Measurements from ENCODE around the gene ATG2A.
A peak's percentile ranks its signal among the peaks of the same experiment; 100 is the strongest.

Gene ATG2A

DNA sequence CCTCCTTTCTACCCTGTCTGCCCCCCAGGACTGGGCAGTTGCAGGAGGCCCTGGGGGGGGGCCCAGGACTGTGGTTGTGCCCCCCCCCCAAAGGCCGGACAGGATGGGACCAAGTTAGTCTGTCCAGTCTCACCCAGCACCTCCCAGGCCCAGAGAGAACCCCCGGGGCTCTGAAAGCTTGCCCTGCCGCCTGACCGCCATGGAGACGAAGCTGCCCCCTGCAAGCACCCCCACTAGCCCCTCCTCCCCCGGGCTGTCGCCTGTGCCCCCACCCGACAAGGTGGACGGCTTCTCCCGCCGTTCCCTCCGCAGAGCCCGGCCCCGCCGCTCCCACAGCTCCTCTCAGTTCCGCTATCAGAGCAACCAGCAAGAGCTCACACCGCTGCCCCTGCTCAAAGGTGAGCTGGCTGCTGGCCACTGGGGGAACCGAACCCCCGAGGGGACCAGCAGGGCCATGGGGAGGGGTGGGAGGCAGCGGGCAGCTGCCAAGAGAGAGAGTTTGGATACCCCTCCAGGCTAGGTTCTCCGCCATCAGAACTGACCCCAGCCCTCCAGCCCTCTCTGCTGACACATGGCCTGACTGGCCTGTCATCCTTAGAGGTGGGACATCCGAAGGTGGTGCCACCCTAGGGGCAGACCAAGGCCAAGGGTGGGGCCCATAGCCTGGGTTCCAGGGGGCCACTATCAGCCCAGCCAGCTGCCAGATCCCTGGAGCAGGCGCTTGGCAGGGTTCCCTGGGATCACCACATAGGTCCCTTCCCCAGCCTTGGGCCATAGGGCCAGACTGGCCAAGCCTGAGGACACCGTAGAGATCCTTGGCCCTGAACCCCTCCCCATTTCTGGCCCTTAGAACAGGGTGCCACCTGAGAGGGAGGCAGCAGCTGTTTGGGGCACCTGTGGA, 8.8 kb upstream of the ATG2A start:
- DNase-seq (ENCODE audit: low read depth in 1 of 2, low spot score in 1 of 2): no peak

DNA sequence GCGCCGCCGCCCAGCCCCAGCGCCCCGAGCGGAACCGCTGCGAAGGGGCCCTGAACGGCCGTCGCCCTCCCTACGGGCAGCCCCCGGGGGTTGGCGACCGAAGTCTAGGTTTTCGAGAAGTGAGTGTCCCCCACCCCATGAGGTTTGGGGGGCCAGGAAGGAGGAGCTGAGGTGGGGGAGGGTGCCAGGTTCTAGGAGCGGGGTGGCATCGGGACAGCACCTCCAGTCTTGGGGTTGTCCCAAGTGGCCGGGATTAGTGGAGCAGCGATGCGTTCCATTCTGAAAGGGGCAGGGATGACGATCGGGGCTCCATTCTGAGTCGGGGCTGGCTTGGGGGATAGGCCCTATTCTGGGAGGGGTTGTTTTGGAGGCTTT, 7.9 kb upstream of the ATG2A start:
- no peak for DNase-seq (ENCODE audit: low read depth in 1 of 2, low spot score in 1 of 2)

DNA sequence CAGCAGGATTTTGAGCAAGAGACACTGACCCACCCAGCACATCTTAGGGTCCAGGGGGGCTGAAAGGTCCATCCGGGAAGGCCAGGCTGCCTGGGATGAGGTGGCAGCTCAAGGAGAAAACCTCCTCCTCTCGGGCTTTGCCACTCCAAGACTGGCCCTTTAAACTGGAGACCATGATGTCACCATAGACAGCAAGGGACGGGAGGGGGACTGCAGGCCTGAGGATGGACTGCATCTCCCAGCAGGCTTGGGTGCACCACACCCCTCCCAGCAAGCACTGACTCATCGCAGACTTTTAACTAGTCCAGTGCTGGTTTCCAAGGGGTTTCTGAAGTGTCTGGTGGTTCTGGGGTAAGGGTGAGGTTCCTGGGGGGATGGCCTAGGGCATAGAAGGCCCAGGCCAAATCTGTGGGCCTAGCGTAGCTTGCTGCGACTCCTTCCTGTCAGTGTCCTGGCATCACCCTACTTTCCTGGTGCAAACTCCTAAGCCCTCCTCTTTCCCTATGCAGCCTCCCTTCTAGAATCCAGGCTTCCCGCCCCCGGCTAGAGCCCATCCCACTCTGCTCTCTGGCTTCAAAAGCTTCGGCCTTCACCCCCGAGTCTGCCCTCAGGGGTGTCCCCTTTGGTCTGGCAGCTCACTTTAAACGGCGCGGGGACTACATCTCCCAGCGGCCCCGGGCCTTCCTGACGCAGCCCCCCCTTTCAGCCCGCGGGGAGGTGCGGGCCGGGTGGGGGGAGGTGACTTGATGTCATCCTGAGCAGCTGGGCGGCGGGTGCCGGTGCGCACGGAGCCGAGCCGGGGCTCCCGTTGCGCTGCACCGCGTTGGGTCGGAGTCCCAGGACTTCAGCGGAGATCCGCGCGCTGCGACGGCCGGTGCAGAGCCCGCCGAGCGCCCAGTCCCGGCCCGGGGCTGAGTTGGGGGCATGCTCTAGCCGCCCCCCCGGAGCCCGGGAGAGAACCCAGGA, 7.2 kb upstream of the ATG2A start, which contains the start of gene PPP2R5B:
Gene PPP2R5B (plus strand): TSS at position 746 of the 966 bp plus-strand sequence. CDS start 1,046 bp downstream, outside the sequence.
- peak; percentile 73 to 87 for DNase-seq (ENCODE audit: low read depth in 1 of 2, low spot score in 1 of 2)

- no peak for DNase-seq (ENCODE audit: low read depth in 1 of 2, low spot score in 1 of 2)
Measured at GRCh38 chr11:64923151-64923661, 6.2 kb upstream of the ATG2A start.

- no peak for DNase-seq (ENCODE audit: low read depth in 1 of 2, low spot score in 1 of 2)
Measured at GRCh38 chr11:64921384-64921783, 4.4 kb upstream of the ATG2A start.

DNA sequence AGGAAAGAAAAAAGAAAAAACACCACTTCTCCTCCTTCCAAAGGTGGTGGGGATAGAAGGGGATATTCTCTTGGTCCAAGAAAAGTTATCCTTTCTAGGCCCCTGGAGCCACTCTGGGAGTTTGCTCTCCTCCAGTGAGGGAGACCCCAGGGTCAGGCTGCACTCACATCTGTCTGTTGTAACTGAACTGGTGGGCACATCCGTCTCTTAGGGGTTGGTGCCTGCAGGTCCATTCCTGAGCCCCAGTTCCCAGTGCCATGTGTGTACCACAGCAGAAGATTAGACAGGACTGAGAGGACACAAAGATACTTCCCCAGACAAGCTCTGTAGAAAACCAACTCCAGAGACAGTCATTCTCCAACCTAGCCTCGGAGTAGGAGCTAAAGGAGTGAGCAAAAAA, 3.1 kb upstream of the ATG2A start:
- DNase-seq (ENCODE audit: low read depth in 1 of 2, low spot score in 1 of 2): no peak

DNA sequence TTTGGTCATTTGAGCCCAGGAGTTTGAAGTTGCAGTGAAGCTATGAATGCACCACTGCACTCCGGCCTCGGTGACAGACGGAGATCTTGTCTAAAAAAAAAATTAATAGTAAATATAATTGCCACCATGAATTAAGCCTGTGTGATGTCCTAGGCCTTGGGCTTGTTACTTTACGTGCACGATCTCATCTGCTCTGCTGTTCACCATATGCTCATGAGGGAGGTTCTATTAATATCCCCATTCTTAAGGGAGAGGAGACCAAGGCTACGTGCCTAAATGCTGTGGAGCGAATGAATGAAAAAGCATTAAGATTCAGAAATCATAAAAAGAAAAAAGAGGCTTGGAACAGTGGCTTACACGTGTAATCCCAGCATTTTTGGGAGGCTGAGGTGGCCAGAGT, 2.6 kb upstream of the ATG2A start:
- no peak for DNase-seq (ENCODE audit: low read depth in 1 of 2, low spot score in 1 of 2)

- no peak for DNase-seq (ENCODE audit: low read depth in 1 of 2, low spot score in 1 of 2)
Measured at GRCh38 chr11:64918017-64918416, 1.0 kb upstream of the ATG2A start.

GRCh38 chr11:64917663-64917995, 620 bp upstream of the ATG2A start:
- no peak for DNase-seq (ENCODE audit: low read depth in 1 of 2, low spot score in 1 of 2)

GRCh38 chr11:64916040-64916774, 802 bp downstream of the ATG2A start:
- DNase-seq (ENCODE audit: low read depth in 1 of 2, low spot score in 1 of 2): no peak

GRCh38 chr11:64915376-64915887, 1.6 kb downstream of the ATG2A start:
- no peak for DNase-seq (ENCODE audit: low read depth in 1 of 2, low spot score in 1 of 2)

- DNase-seq (ENCODE audit: low read depth in 1 of 2, low spot score in 1 of 2): no peak
Measured at GRCh38 chr11:64914123-64914522, 2.9 kb downstream of the ATG2A start.

DNA sequence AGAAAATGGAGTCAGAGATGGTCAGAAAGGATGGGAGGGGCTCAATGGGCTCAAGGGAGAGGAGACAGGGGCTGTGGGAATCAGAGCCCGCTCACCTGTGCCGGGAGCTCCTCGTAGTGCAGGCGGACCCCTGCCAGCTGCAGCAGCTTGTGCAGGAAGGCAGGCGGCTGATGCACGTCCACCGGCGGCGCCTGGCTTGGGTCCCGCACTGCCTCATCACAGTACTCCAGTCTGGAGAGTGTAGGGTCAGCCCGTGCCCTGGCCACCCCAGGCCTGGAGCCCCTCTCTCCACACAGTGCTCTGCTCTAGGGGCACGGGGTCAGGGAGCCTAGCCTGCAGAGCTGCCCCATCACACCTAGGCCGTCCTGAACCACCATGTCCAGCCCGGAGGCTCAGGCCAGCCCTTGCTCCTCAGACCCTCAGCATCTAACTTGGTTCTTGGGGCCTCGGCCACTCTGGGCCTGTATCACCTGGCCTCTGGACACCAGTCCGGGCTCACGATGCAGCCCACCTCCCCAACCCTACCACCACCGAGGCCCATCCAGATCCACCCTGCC, 3.8 kb downstream of the ATG2A start:
- DNase-seq (ENCODE audit: low read depth in 1 of 2, low spot score in 1 of 2): no peak

GRCh38 chr11:64911689-64912088, 5.3 kb downstream of the ATG2A start:
- no peak for DNase-seq (ENCODE audit: low read depth in 1 of 2, low spot score in 1 of 2)

DNA sequence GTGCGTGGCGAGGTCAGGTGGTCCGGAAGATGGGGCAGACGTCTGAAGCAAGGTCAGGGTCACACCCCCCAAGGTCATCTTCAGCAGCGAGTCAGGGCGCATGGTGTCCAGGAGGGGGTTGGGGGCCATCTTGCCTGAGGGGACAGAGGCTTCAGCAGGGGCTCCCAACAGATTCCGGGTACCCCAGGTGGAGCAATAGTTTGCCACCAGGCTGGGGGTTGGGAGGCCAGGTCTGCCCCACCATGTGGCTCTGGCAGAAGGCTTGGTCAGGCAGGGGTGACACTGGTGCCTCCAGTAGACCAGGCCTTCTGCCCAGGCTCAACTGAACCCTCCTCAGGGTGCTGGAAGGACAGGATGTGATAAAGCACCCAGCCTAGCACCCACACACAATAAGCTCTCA, 5.9 kb downstream of the ATG2A start:
- DNase-seq (ENCODE audit: low read depth in 1 of 2, low spot score in 1 of 2): no peak

DNA sequence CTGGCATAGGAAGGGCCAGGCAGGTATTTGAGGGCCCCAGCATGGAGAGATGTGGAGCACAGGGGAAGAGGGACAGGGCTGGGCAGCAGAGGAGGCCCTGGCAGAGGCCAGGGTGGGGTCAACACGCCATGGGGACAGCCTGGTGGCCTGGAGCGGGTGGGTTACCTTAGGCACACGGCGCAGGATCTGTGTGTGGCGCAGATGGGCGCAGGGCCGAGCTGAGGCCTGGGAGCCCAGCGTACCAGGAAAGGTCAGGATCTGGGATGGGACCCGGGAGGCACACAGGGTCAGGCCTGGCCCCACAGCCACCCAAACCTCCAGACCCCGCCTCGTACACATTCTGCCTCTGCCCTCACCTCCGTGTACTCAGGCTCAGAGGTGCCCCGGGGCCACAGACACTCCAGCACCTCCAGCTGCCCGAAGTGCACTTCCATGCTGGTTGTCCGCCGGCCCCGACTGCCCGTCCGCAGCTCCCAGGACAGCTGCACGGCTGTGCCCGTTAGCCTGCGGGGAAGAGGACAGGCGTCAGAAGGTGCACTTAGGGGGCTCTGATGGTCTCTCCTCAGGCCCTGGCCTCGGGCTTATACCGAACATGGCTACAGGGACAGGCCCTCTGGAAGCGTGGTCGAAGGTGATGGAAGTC, 6.4 kb downstream of the ATG2A start:
- DNase-seq (ENCODE audit: low read depth in 1 of 2, low spot score in 1 of 2): no peak

DNA sequence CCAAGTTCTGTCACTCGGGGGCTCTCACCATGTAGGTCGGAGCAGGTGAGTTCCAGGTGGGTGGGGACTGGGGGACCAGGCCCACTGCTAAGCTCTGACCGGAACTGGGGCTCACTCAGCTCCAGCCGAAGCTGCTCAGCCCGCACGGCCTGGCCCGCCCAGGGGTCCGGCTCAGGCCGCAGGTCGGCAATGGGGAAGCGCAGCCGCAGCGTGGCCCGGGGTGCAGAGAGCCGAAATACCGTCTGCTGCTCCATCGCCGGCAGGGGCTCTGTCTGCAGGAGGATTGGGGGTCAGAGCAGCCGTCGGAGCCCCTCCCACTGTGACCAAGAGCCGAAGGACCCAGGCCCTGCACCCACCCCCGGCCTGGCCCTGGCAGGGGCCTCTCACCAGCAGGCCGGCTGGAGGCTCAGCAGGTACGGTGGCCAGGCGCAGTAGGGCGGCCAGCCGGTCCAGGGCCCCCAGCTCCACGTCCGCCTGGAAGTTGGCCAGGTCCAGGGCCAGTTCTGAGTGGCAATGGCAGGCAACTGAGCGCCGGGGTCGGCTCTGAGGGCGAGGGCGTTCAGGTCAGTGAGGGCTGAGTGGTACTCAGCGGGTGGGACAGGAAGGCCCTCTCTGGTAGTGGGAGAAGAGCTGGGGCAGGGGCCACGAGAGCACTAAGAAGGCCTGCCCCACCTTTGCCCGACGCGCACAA, 7.2 kb downstream of the ATG2A start:
- DNase-seq (ENCODE audit: low read depth in 1 of 2, low spot score in 1 of 2): no peak

GRCh38 chr11:64908766-64909165, 8.2 kb downstream of the ATG2A start:
- no peak for DNase-seq (ENCODE audit: low read depth in 1 of 2, low spot score in 1 of 2)

- no peak for DNase-seq (ENCODE audit: low read depth in 1 of 2, low spot score in 1 of 2)
Measured at GRCh38 chr11:64906314-64906635, 10.7 kb downstream of the ATG2A start.
